GM20000 (cell line): ENCODE measurements around the gene USP5.

ENCODE experiments used
- DNase-seq: peaks from one replicate; pipeline ENCODE4 v3.0.0; 2012; ENCODE audit warnings: low spot score
- CTCF ChIP-seq: IDR thresholded peaks from 2 replicates; pipeline ENCODE4 v1.5.1; 2012; ENCODE audit warnings: mild to moderate bottlenecking, control low read depth; ENCODE audit errors: extremely low read depth, missing control alignments

The USP5 gene

DNA sequence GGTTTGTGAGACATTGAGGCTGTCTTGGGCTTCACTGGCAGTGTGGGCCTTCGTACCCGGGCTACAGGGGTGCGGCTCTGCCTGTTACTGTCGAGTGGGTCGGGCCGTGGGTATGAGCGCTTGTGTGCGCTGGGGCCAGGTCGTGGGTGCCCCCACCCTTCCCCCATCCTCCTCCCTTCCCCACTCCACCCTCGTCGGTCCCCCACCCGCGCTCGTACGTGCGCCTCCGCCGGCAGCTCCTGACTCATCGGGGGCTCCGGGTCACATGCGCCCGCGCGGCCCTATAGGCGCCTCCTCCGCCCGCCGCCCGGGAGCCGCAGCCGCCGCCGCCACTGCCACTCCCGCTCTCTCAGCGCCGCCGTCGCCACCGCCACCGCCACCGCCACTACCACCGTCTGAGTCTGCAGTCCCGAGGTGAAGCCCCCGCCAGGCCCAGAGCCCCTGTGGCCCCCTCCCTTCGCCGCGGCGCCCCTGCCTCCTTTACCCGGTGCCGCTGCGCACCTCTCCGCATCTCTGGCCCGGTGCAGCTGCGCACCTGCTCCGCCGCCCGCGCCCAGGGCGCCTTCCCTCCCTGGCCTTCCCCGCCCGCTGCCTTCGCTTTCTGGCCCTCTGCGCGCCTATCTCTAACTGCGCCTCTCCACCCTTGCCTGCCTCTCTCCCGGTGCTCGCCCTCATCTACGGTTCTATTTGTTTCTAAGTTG lies 62.4 kb downstream of the USP5 start, which contains the start of gene ENO2:
ENO2 (plus strand) TSS at position 335 of the 701 bp plus-strand sequence. CDS start 1,253 bp downstream, outside the sequence.
- DNase-seq = peak; percentile 92
- no peak for TF ChIP-seq CTCF

DNA sequence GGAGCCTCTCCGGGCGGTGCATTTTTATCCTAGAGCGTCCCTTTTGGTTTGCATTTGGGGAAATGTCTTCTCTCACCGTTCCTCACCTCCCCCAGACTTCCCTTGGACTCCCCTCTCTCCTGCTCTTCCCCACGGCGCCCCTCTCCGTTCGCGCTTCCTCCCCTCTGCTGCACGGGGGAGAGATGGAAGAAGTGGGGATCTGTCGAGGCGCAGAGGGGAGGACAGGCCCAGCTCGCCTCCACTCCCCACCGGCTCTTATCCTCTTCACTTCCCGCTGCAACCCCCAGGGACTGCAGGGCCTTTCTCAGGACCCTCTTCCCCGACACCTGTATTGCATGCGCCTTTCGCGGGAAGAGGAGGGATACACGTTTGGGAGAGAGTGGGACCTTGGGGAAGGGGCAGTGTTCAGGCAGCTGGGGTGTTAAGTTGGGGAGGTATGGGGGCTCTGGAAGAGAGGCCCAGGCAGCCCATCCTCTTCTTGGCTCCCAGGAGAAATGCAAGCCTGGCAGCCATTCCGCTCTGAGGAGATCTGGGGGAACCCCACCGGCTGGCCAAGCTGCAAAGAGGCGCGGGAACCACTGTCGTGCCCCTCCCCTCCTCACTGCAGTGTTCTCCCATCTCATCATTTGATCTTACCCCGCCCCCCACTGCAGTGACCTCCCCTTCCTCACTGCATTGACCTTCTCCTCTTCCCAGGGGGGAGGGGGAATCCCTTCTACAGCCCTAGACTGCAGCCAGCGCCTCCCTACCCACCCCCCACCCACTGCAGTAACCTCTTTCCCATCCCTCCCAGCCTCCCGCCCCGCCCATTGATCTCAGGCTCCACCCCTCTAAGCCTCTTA lies 63.2 kb downstream of the USP5 start:
- no peak for TF ChIP-seq CTCF
- DNase-seq = peak; percentile 58

DNA sequence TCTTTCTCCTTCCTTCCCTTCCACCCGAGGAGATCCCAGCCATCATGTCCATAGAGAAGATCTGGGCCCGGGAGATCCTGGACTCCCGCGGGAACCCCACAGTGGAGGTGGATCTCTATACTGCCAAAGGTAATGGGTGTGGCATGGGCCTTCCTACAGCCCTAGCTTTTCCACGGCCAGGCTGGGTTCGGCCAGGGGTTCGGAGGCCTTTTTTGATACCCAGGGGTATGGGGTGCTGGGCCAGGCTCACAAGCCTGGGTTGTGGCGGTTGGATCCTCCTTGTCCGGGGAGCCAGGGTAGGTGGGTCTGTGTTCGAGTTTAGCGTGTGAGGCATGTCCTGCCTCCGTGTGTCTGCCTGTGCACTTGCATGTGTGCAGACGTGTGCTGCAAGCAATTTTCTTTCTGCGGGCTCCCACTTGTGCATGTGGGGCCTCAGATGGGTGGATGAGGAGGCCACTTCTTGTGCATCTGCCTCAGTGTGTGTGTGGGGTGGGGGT lies 63.9 kb downstream of the USP5 start:
- DNase-seq = no peak
- TF ChIP-seq CTCF = no peak
